ENCODE data around the gene KRT74.

Gene KRT74

GRCh38 chr12:52570511-52570910, 3.1 kb downstream of the KRT74 start:
- no peak for DNase-seq

GRCh38 chr12:52568111-52568510, 5.5 kb downstream of the KRT74 start:
- DNase-seq = no peak

- peak; percentile 29 for DNase-seq
Observed at GRCh38 chr12:52566847-52567291, 6.8 kb downstream of the KRT74 start.

- DNase-seq = no peak
Observed at GRCh38 chr12:52564582-52564981, 9.1 kb downstream of the KRT74 start.

GRCh38 chr12:52561880-52562449, 11.7 kb downstream of the KRT74 start:
- no peak for DNase-seq

GRCh38 chr12:52559979-52560378, 13.7 kb downstream of the KRT74 start:
- no peak for DNase-seq

- no peak for DNase-seq
Observed at GRCh38 chr12:52558781-52559445, 14.7 kb downstream of the KRT74 start.

- DNase-seq = no peak
Observed at GRCh38 chr12:52557476-52557875, 16.2 kb downstream of the KRT74 start.

- no peak for DNase-seq
Observed at GRCh38 chr12:52555577-52555976, 18.1 kb downstream of the KRT74 start.

GRCh38 chr12:52552681-52553195, 20.9 kb downstream of the KRT74 start, which contains the start of gene KRT71:
KRT71 (minus strand) TSS chr12:52553145; CDS start chr12:52553077, 68 bp downstream.
- DNase-seq = no peak

- DNase-seq = no peak
Observed at GRCh38 chr12:52552055-52552454, 21.6 kb downstream of the KRT74 start.

GRCh38 chr12:52551216-52551865, 22.3 kb downstream of the KRT74 start:
- DNase-seq = no peak

- no peak for DNase-seq
Observed at GRCh38 chr12:52546126-52546525, 27.5 kb downstream of the KRT74 start.

- no peak for DNase-seq
Observed at GRCh38 chr12:52543985-52544883, 29.4 kb downstream of the KRT74 start.

- no peak for DNase-seq
Observed at GRCh38 chr12:52542785-52543318, 30.8 kb downstream of the KRT74 start.

- DNase-seq = peak; percentile 2
Observed at GRCh38 chr12:52542157-52542556, 31.5 kb downstream of the KRT74 start.

- DNase-seq = no peak
Observed at GRCh38 chr12:52541709-52542108, 31.9 kb downstream of the KRT74 start.

GRCh38 chr12:52540531-52540930, 33.1 kb downstream of the KRT74 start:
- DNase-seq = no peak

GRCh38 chr12:52539821-52540173, 33.8 kb downstream of the KRT74 start:
- DNase-seq = no peak

- no peak for DNase-seq
Observed at GRCh38 chr12:52539083-52539820, 34.4 kb downstream of the KRT74 start.

GRCh38 chr12:52537101-52537500, 36.5 kb downstream of the KRT74 start:
- no peak for DNase-seq

GRCh38 chr12:52535574-52535973, 38.1 kb downstream of the KRT74 start:
- no peak for DNase-seq

Data from hematopoietic multipotent progenitor cell treated with erythropoietin and hydrocortisone succinate and interleukin-3 and kit ligand, for 8 days (in vitro differentiated cells).